IMR-90 (cell line): ENCODE measurements around the gene PIK3R3. TPM values are rescaled to one million over a fixed set of nuclear protein-coding genes. Genes with fewer than 3 reads are reported as not detected.

Experiments used
- ATAC-seq: fragments of 200-7000 bp; cut with Tn5 transposase; 2 replicates; pipeline ENCODE4 v1.9.1; 2020; ENCODE audit warnings: low read depth, mild to moderate bottlenecking, moderate library complexity
- BruUV-seq: library from RNA; stranded (reverse); fragments of 400-500 nt; replicated peaks from 2 replicates; lab custom pipeline; 2021; lab: Mats Ljungman, UMichigan
- CTCF ChIA-PET: fragments of 300-600 bp; formaldehyde crosslinking; extraction: SDS; loops from one replicate; lab custom pipeline; 2021; ENCODE audit warnings: antibody characterized with exemption; lab: Yijun Ruan, JAX
- POLR2A ChIA-PET: fragments of 300-600 bp; sonication (Branson Sonifier 250); formaldehyde crosslinking; loops from one replicate; lab custom pipeline; 2022; ENCODE audit warnings: antibody characterized with exemption; ENCODE audit not compliant: unreplicated experiment; lab: Charles Lee
- DNase-seq: peaks from one replicate; pipeline ENCODE4 v3.0.0; 2013
- H2AFZ ChIP-seq: replicated peaks from 2 replicates; pipeline ENCODE3; 2013; ENCODE audit warnings: low read length, mild to moderate bottlenecking; ENCODE audit not compliant: poor library complexity
- H2AK5ac ChIP-seq: 2 replicates; pipeline ENCODE4 v1.6.1; 2013; ENCODE audit warnings: low read depth, low read length, inconsistent platforms
- H2AK9ac ChIP-seq: replicated peaks from 2 replicates; pipeline ENCODE3; 2013; ENCODE audit warnings: mild to moderate bottlenecking, low read depth, low read length, moderate library complexity; ENCODE audit not compliant: poor library complexity
- H2BK120ac ChIP-seq: 2 replicates; pipeline ENCODE4 v1.6.1; 2013; ENCODE audit warnings: low read depth, low read length, inconsistent platforms
- H2BK15ac ChIP-seq: 3 replicates; pipeline ENCODE4 v1.6.1; 2013; ENCODE audit warnings: low read depth, low read length, inconsistent platforms
- H2BK20ac ChIP-seq: 2 replicates; pipeline ENCODE4 v1.6.1; 2013; ENCODE audit warnings: low read depth, mild to moderate bottlenecking, inconsistent platforms, low read length, moderate library complexity
- H2BK5ac ChIP-seq: 2 replicates; pipeline ENCODE4 v1.6.1; 2013; ENCODE audit warnings: mild to moderate bottlenecking, low read depth, low read length, inconsistent platforms; ENCODE audit not compliant: poor library complexity, severe bottlenecking
- H3K14ac ChIP-seq: replicated peaks from 2 replicates; pipeline ENCODE4 v1.6.1; 2013; ENCODE audit warnings: low read depth, low read length, inconsistent platforms
- H3K18ac ChIP-seq: 2 replicates; pipeline ENCODE4 v1.6.1; 2013; ENCODE audit warnings: low read depth, low read length, control low read depth
- H3K23ac ChIP-seq: 2 replicates; pipeline ENCODE4 v1.6.1; 2013; ENCODE audit warnings: low read depth, low read length, inconsistent platforms
- H3K27ac ChIP-seq: 2 replicates; pipeline ENCODE4 v1.5.1; 2013; ENCODE audit warnings: mild to moderate bottlenecking, control low read depth, low read length; ENCODE audit not compliant: insufficient read depth
- H3K27me3 ChIP-seq: 2 replicates; pipeline ENCODE4 v1.6.1; 2013; ENCODE audit warnings: low read length; ENCODE audit not compliant: control insufficient read depth, insufficient read depth
- H3K36me3 ChIP-seq: 2 replicates; pipeline ENCODE4 v1.6.1; 2013; ENCODE audit warnings: low read length, mixed read lengths; ENCODE audit not compliant: control insufficient read depth, insufficient read depth
- H3K4ac ChIP-seq: 2 replicates; pipeline ENCODE4 v1.6.1; 2013; ENCODE audit warnings: low read depth, low read length, inconsistent platforms
- H3K4me1 ChIP-seq: 2 replicates; pipeline ENCODE4 v1.6.1; 2013; ENCODE audit warnings: low read length, mixed read lengths; ENCODE audit not compliant: control insufficient read depth, insufficient read depth
- H3K4me2 ChIP-seq: 2 replicates; pipeline ENCODE4 v1.6.1; 2013; ENCODE audit warnings: low read depth, mild to moderate bottlenecking, control low read depth, low read length, moderate library complexity
- H3K4me3 ChIP-seq: 2 replicates; pipeline ENCODE4 v1.5.1; 2013; ENCODE audit warnings: low read depth, mild to moderate bottlenecking, control low read depth, low read length, moderate library complexity; ENCODE audit not compliant: insufficient read depth
- H3K56ac ChIP-seq: 2 replicates; pipeline ENCODE4 v1.6.1; 2013; ENCODE audit warnings: low read length, inconsistent platforms; ENCODE audit not compliant: insufficient read depth; ENCODE audit errors: extremely low read depth
- H3K79me1 ChIP-seq, 2 experiments: 2 replicates each; pipeline ENCODE4 v1.6.1; 2013; ENCODE audit warnings: low read length in 2 of 2, inconsistent platforms in 1 of 2, low read depth in 1 of 2
- H3K9ac ChIP-seq: 2 replicates; pipeline ENCODE4 v1.6.1; 2013; ENCODE audit warnings: low read depth, low read length, control low read depth
- H3K9me1 ChIP-seq: 2 replicates; pipeline ENCODE4 v1.6.1; 2013; ENCODE audit warnings: low read length, inconsistent platforms; ENCODE audit not compliant: insufficient read depth
- H3K9me3 ChIP-seq: 2 replicates; pipeline ENCODE4 v1.6.1; 2013; ENCODE audit warnings: low read length; ENCODE audit not compliant: control insufficient read depth, insufficient read depth
- H4K20me1 ChIP-seq: 2 replicates; pipeline ENCODE4 v1.6.1; 2013; ENCODE audit warnings: low read length, inconsistent platforms; ENCODE audit not compliant: insufficient read depth
- H4K5ac ChIP-seq: 2 replicates; pipeline ENCODE4 v1.6.1; 2013; ENCODE audit warnings: mild to moderate bottlenecking, low read depth, low read length, control low read depth
- H4K8ac ChIP-seq, 2 experiments: 2 replicates each; pipeline ENCODE4 v1.6.1; 2013; ENCODE audit warnings: low read depth in 2 of 2, low read length in 2 of 2, control low read depth in 1 of 2, inconsistent platforms in 1 of 2
- H4K91ac ChIP-seq: 2 replicates; pipeline ENCODE4 v1.6.1; 2013; ENCODE audit warnings: low read depth, low read length, inconsistent platforms; ENCODE audit not compliant: insufficient read depth
- BHLHE40 ChIP-seq: fragments of 150-350 bp; IDR thresholded peaks from 2 replicates; pipeline ENCODE4 v1.6.1; 2016; ENCODE audit warnings: mild to moderate bottlenecking, low read depth, low read length
- WGBS, 2 experiments: methylation state at CpG; one replicate each; pipeline versions ENCODE4 v1.1.5 to v1.1.7; 2013; ENCODE audit warnings: missing lambda C conversion rate in 2 of 2; ENCODE audit not compliant: insufficient read length in 1 of 2; ENCODE audit errors: extremely low coverage in 2 of 2; 5-methylcytosine and 5-hydroxymethylcytosine counted together
- dilution Hi-C: fragments of 300-500 bp; cut with HindIII; formaldehyde crosslinking; loops from one replicate; pipeline ENCODE4 v1.14.3; 2018; ENCODE audit warnings: low sequenced_read_pairs; ENCODE audit not compliant: unreplicated experiment
- in situ Hi-C: fragments of 300-500 bp; cut with MboI; formaldehyde crosslinking; loops from 3 replicates; pipeline ENCODE4 v1.14.3; 2019; ENCODE audit warnings: low sequenced_read_pairs, inconsistent platforms, mixed read lengths
- intact Hi-C: fragments of 100-400 bp; cut with micrococcal nuclease; formaldehyde crosslinking; loops from 2 replicates; pipeline ENCODE4 v1.10.0; 2022
- polyA plus RNA-seq, 3 experiments: library from polyadenylated mRNA; depleted of rRNA; stranded (reverse); fragments of >200 nt; gene quantifications; 2 replicates each; pipeline ENCODE4 v1.2.3, GENCODE V29; 2012; ENCODE audit warnings: low replicate concordance in 1 of 3
- total RNA-seq: library from RNA; depleted of rRNA; stranded (reverse); fragments of >200 nt; gene quantifications from 2 replicates; pipeline ENCODE4 v1.2.3, GENCODE V29; 2012
- TF ChIP-seq, protein P1 (sequence below): conservative IDR thresholded peaks from 2 replicates; pipeline ENCODE4 v1.5.1; 2012; ENCODE audit warnings: mild to moderate bottlenecking, low read depth, low read length, improper control_type of control experiment

PIK3R3 gene
- total and polyA plus RNA-seq, 2 of the 4 experiments (the other 2 are of a cell fraction): 5.3 to 9.9 TPM

DNA sequence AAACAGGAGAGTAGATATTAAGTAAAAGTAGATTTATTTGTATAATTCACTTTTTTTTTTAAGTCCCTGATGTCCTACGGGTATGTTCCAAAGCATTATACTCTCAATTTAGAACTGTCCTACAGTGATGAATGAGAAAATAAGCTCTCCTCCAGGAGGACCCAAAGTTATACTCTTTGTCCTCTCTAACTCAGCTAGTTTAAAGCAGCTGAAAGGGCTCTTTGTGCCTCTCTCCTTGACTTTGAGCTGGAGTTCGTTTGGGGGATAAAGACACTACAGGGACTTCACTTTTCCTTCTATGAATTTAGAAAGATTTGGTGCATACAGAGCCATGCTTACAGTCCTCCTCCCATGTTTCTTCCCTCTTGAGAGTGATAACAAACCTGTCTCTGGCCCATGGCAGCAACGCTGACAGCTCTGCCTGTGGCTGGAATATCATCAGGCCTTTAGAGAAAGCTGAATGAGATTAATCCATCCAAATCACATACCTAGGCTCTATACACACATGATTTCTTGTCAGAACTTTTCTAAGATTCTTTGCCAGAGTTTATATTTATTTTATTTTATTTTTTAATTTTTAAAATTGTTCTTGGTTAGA lies 134.3 kb downstream of the PIK3R3 start:
- no peak overlapping the region for H2AK9ac ChIP-seq
- ChIA-PET CTCF (no interaction called here), POLR2A (no interaction called here)
- no peak overlapping the region for H3K4me3 ChIP-seq
- WGBS, 2 experiments: no CpG with 5 or more reads among the region's 3 CpGs
- no TSS peak for BruUV-seq
- H3K23ac ChIP-seq: no peak overlapping the region
- H2BK20ac ChIP-seq: no peak overlapping the region
- H3K79me1 ChIP-seq: peaks cover 12 to 34% of the 10 kb centered on the region in 2 experiments
- H3K27me3 ChIP-seq: no peaks in the 10 kb centered on the region
- H3K9me1 ChIP-seq: peaks cover 15% of the 10 kb centered on the region; the same call in 1 of the 2 replicates
- dilution Hi-C loops: no loop called here
- no peaks in the 10 kb centered on the region for H4K20me1 ChIP-seq
- H2AK5ac ChIP-seq: no peak overlapping the region
- TF ChIP-seq BHLHE40: no peak
- TF ChIP-seq, protein P1, sequence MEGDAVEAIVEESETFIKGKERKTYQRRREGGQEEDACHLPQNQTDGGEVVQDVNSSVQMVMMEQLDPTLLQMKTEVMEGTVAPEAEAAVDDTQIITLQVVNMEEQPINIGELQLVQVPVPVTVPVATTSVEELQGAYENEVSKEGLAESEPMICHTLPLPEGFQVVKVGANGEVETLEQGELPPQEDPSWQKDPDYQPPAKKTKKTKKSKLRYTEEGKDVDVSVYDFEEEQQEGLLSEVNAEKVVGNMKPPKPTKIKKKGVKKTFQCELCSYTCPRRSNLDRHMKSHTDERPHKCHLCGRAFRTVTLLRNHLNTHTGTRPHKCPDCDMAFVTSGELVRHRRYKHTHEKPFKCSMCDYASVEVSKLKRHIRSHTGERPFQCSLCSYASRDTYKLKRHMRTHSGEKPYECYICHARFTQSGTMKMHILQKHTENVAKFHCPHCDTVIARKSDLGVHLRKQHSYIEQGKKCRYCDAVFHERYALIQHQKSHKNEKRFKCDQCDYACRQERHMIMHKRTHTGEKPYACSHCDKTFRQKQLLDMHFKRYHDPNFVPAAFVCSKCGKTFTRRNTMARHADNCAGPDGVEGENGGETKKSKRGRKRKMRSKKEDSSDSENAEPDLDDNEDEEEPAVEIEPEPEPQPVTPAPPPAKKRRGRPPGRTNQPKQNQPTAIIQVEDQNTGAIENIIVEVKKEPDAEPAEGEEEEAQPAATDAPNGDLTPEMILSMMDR: no peak
- H2BK120ac ChIP-seq: no peak overlapping the region
- H3K4me1 ChIP-seq: peaks cover 3% of the 10 kb centered on the region; the same call in 1 of the 2 replicates
- no peak overlapping the region for H3K14ac ChIP-seq
- no peak overlapping the region for H2BK15ac ChIP-seq
- no peak overlapping the region for H3K4me2 ChIP-seq
- intact Hi-C loops: no loop called here
- no peak overlapping the region for H3K4ac ChIP-seq
- in situ Hi-C loops: no loop called here
- H3K27ac ChIP-seq: no peak overlapping the region
- no peak overlapping the region for H3K56ac ChIP-seq
- H4K91ac ChIP-seq: no peak overlapping the region
- ATAC-seq: no peak
- no peak overlapping the region for H4K8ac ChIP-seq
- H3K18ac ChIP-seq: no peak overlapping the region
- H3K9ac ChIP-seq: no peak overlapping the region
- no peaks in the 10 kb centered on the region for H3K9me3 ChIP-seq
- DNase-seq: no peak
- H4K5ac ChIP-seq: no peak overlapping the region
- H3K36me3 ChIP-seq: no peaks in the 10 kb centered on the region
- H2AFZ ChIP-seq: no peak overlapping the region
- H2BK5ac ChIP-seq: no peak overlapping the region
